ENCODE data around the gene SMYD1.

The SMYD1 gene

DNA sequence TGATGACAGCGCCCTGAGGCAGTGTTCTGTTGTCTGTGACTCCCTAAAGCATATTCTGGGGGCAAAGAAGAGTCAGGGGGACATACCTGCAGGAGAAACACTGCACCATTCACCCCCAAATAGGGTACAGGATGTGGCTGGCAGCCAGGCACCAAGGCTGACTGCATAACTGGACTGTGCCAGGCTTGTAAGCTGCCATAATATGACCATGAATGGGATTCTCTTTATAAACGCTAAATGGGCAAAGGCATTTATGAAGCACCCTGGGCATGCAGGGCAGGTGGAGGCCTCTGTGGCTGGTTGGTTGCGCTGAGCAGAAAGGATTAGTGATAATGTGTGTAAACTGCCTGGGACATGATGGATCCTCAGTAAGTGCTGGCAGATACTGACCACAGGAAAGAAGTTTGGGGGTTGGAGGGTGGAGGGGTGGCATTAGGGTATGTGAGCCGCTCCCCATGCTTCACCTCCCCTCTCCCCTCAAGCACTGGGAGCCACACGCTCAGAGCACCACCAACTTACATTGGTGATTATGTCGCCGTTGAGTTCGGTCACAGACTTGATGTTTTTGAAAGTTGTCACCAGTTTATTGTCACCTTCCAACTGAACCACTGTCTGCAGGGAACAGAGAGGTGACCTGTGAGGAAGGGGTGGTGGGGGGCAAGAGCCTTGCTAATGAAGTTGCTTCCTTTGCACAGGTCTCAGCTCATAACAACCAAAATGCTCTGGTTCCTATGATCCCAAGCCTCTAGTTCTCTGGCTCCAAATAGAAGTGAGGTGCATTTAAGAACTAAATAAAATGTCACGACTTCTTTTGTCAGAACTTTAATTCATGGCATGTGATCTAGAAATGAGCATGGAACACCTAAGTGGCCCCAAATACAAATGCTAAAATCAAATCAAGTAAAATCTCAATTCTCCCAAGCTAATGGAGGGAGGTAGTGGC, 56.6 kb downstream of the SMYD1 start:
- DNase-seq = no peak

DNA sequence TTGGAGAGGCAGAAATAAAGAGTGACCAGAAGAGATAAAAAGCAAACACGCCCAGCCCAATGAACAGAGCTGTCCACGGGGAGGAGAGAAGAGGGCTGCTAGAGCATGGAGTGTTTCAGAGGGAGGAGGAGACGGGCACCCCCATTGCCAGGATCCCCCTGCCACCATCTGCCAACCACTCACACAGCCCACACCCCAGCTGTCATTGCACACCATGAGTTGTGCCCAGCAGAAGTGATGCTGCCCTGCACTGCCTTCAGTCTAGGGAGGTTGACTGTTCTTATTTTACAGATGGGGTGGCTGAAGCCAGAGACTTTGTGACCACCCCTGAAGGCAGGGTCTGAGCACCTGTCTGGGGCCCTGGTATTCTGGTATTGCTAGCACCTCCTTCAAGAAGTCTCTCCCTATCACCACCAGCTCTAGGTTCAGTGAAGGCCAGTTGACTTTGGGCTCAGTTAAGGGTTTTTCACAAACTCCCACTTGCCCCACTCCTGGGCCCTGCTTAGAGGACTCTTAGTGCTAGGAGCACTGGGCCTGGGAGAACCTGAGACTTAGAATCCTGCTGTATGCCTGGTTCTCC, 57.8 kb downstream of the SMYD1 start:
- no peak for DNase-seq

GRCh38 chr2:88125924-88126771, 58.5 kb downstream of the SMYD1 start:
- DNase-seq = no peak

DNA sequence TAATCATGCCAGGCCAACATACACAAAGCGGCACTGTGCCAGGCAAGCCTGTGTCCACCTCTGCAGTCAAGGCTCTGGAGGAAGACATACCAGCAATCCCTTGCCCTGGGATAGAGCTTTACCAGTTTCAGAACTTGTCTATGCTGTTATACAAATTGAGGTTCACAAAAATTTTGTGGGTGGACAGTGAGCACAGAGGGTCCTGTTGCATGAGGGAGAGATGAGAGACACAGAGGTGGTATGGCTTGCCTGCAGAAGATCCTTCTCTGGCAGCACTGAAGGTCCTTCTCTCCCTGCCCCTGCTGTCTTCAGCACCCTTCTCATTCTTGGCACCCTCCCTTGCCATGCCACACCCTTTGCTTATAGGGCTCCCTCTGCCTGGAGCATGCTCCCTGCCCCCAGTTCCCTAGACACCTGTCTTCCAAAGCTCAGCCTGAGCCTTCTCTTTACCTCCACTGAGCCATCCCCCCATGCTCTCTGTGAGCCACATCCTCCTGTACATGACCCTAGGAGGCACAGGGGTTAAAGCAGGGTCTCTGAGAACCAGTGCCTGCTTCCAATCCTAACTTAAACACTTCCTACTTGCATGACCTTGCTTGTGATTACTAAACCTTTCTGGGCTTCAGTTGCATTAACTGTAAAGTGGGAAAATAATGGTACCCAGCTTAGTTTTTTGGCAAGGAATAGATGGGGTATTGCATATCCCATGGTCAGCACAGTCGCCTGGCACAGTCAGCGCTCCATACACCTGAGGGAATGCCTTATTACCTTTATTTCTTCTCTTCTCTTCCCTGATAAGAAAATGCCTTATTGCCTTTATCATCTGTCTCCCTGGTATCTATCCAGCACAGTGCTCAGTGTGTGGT, 59.4 kb downstream of the SMYD1 start:
- no peak for DNase-seq

- no peak for DNase-seq
These were observed 59.9 kb downstream of the SMYD1 start for GRCh38 chr2:88127638-88127887.

DNA sequence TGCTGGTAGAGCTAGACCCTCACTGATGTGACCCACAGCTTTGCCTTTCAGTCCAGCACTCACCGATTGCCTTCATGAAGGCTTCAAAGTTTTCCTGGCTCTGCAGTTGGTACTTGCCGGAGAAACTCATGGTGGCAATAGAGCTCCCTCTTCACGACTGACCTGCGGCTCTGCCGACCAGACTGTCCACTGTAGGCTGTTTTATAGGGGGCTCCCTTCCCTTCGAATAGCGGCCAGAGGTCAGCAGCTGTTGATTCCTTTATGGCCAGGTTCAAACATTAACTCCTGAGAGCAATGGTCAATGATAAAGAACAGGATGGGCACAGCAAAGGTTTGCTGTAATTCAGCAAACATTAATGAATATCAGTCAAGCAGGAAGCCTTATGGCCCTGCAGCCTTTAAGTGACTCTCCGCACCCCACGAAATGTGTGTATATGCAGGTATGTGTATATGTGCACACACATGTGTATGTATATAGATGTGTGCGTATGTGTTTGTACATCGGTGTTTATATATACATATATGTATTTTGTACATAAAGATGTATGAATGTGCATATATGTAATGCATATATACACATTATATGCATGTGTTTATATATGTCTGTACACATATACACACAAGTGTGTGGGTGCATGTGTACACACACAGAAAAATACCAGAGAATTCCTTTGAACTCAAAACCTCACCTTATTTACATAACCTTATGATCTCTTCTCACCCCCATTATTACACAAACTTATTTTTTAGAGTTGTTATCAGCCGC, 60.4 kb downstream of the SMYD1 start, which contains the start of gene FABP1:
Gene FABP1, minus strand, starts transcription at position 175 of the 766 bp plus-strand sequence. Its CDS starts 45 bp downstream, at position 130.
- no peak for DNase-seq

DNA sequence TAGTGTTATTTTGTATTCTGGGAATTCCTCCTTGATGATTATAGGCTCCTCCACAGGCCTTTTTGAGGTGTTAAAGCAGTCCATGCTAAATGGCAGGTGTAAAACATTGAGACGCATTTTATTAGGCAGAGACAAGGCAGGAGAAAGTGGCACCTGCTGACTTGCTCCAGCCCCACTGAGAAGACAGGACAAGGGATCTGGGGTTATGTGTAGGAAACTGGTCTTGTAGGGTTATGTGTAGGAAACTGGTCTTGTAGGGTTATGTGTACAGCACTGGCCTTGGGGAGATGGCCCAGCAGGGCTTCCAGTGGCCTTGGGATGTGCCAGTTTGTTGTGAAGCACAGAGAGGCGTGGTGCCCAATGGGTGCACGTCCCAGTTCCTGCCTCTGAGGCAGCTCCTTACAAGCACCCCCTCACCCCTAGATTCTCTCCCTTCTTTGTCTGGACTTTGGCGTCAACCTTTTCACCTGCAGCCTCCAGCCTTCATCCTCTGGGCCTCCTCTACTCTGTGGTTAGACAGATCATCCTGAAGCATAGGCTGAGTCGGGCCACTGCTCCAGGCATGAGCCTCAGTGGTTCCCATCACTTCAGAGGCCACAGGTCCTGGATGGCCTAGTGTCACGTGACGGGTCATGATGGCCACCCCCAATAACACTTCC, 61.2 kb downstream of the SMYD1 start:
- DNase-seq = no peak

DNA sequence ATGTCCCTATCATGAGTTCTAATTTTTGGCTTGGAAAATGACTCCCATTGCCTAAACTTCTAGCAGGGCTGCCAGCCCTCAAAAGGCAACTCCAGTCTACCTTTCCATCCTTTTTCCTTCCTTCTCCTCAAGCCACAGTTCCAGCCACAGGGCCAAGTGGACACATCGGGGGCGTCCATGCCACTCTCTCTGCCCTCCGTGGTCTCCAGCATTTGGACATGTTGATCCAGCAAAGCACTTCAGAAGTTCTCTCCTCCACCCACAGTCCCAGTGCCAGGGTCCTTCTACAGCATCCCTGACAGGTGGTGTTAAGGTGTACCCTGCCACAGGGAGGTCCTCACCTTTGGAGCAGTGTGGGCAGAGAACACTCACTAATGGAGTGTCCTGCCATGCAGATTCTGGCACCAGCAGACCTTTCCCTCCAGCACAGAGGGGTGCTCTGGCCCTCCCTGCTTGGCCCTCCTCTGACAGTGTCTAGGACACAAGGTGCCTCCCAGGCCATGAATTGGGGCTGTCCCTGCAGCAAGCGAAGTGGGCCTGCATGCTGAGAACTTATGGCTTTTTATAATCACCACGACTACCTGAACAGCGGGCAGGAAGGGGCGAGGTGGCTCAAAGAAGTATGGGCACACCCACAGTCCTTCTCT, 61.8 kb downstream of the SMYD1 start:
- DNase-seq = no peak

GRCh38 chr2:88131201-88131998, 63.8 kb downstream of the SMYD1 start:
- DNase-seq = no peak

- DNase-seq = no peak
These were observed 64.4 kb downstream of the SMYD1 start for GRCh38 chr2:88131999-88132368.

GRCh38 chr2:88133875-88134274, 66.2 kb downstream of the SMYD1 start:
- no peak for DNase-seq

DNA sequence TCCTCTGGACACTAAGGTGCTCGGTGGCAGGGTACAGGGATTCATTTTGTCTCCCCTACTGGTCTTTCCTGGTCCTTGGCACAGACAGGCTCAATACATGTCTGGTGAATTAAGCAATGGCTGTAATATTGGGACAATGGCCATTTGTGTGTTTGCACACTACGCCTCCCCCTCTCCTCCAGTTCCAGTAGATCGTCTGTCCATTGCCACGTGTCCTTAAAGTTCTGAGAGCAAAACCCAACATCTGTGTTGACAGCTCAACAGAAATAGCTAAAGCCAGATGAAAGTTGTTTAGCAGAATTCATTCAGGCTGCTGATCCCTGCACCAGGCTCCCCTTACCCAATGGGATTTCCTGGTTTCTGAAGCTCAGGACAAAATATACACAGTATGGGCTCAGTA, 69.2 kb downstream of the SMYD1 start:
- no peak for DNase-seq

DNA sequence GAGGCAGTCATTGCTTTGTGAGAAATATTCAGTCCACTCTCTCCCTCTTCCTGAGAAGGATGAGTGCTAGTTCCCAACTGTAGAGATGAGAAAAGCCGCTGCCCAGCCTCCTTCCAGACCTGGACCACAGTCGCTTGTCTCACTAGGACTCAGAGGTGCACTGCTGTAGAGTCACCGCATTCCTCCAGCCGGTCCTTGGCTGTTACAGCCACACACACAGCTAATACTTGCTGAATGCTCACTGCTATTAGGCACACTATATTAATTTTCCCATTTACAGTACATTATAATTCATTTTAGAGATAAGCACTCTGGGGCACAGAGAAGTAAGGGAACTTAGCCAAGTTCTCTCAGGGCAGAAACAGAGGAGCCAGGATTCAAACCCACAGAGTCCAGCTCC, 70.2 kb downstream of the SMYD1 start:
- no peak for DNase-seq

- DNase-seq = no peak
These were observed 71.6 kb downstream of the SMYD1 start for GRCh38 chr2:88139203-88139702.

GRCh38 chr2:88139804-88140203, 72.2 kb downstream of the SMYD1 start:
- DNase-seq = no peak

DNA sequence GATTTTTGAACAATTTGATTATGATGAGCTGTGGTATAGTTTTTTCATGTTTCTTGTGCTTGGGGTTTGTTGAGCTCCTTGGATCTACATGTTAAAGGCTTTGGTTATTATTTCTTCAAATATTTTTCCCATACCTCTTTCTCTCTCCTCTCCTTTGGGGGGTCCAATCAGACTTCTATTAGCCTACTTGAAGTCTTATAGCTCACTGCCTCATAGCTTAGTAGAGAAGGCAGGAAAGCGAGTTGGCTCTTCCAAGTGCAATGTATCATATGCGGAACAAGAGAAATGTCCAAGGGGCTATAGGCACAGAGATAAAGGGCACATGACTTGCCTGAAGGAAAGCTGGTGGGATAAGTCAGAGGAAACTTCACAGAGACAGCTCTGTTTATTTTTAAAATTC, 74.3 kb downstream of the SMYD1 start:
- DNase-seq = no peak

DNA sequence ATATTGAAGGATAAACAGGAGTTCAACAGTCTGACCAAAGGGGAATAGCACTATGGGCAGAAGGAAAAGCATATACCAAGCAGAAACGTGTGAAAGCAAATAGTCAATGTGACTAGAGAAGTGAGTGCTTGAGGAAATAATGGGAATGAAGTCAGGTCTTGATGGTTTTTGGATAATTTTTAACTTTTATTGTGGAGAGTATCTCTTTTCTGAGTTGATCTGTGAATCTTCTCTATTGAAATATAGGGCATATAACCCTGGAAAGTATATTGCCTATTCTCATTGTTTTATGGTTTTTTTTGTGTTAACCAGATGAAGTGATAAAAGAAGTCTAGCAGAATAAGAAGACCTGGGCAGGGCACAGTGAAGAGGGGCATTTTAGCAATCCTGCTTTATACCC, 76.6 kb downstream of the SMYD1 start:
- no peak for DNase-seq

DNA sequence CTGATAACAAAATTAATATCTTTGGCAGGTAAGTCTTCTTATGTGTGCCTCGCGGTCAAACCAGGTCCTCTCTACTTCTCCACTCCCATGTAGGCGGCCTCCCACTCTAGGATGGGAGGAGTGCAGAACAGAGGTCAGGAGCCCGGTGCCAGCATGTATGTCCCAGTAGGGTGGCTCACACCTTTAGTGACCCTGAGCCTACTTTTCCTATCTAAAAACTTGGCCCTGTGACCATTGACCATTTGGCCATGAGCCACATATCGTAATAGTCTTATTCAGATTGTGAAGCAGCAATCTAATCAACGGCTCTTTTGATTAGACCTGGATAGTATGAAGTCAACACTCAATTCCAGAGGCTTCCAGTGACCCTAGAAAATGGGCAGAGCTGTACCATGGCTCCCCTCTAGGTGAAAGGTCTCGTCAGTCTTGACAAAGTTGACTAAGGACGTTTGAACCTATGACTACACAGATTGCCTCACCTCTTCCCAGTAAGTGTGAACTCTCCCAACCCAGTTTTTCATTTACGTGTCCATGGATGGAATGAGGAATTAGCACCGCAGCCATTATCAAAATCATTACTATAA, 77.4 kb downstream of the SMYD1 start:
- DNase-seq = no peak

DNA sequence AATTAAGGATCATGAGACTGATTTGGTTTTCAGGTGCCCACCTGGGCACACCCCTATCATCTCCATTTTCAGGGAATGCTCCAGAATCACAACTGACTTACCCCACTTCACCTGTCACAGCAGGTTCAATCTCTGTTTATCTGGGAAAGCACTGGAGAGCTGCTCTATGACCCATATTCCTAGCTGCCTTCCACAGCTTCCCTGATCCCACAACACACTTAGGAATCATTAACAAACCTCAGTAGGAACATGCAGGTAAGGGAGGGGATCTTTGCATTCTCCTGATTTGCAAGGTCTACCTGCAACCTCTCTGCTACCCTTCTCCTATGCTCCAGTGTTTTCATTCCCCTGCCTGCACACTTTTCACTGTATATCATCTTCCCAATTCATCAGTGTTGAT, 79.0 kb downstream of the SMYD1 start:
- no peak for DNase-seq

Data from fibroblast of skin of scalp (primary cell).